ENCODE measurements around the gene FRMD4B. TPM values are rescaled to one million over a fixed set of nuclear protein-coding genes. Genes with fewer than 3 reads are reported as not detected.

Gene FRMD4B
- total RNA-seq, 4 donors from 2014 or later, result 34.9 to 70.0 (median 38.5) TPM

DNA sequence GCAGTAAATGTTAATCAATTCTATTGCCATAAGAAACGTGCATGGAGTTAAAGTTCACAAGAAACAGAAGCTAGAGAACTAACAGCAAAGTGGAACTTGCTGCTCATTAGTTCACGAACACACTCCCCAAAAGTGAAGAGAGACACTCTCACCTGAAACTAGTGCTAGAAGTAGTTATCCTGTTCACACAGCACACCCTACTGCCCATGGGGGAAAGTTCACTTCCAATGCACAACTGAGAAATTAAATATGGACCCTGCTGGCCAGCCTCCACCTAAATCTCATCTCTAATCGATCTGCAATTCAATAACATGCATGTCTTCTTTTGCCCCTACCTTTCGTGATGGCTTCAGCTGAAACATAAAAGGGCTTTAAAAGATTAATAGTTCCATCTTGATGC is 39.4 kb upstream of the FRMD4B start:
- TF ChIP-seq, protein P1, sequence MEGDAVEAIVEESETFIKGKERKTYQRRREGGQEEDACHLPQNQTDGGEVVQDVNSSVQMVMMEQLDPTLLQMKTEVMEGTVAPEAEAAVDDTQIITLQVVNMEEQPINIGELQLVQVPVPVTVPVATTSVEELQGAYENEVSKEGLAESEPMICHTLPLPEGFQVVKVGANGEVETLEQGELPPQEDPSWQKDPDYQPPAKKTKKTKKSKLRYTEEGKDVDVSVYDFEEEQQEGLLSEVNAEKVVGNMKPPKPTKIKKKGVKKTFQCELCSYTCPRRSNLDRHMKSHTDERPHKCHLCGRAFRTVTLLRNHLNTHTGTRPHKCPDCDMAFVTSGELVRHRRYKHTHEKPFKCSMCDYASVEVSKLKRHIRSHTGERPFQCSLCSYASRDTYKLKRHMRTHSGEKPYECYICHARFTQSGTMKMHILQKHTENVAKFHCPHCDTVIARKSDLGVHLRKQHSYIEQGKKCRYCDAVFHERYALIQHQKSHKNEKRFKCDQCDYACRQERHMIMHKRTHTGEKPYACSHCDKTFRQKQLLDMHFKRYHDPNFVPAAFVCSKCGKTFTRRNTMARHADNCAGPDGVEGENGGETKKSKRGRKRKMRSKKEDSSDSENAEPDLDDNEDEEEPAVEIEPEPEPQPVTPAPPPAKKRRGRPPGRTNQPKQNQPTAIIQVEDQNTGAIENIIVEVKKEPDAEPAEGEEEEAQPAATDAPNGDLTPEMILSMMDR (IDR thresholded peaks at IDR 0.05; ENCODE audit: low read depth), result no peak

DNA sequence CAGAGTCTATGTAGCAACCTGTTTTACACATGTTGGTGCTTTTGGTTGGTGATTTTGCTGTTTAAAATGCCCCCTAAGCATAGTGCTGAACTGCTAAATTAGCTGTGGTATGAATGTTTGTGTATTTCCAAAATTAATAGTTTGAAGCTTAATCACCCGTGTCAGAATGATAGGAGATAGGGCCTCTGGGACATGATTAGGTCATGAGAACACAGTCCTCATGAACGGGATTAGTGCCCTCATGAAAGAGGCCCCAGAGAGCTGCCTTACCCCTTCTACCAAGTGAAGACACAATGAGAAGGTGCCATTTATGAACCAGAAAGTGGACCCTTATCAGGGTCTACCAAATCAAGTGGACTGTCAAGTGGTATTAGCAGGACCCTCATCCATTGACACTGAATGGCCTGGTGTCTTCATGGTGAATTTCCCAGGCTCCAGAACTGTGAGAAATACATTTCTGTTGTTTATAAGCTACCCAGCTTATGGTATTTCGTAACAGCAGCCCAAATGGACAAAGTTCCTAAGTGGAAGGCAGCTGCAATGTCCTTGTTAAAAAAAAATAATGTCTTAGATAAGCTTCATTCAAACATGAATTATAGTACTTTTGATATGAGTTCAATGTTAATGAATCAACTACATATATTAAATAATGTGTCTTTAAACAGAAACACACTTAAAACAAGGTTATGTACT is 37.7 kb upstream of the FRMD4B start:
- TF ChIP-seq, protein P1 (IDR thresholded peaks at IDR 0.05; ENCODE audit: low read depth), result no peak

DNA sequence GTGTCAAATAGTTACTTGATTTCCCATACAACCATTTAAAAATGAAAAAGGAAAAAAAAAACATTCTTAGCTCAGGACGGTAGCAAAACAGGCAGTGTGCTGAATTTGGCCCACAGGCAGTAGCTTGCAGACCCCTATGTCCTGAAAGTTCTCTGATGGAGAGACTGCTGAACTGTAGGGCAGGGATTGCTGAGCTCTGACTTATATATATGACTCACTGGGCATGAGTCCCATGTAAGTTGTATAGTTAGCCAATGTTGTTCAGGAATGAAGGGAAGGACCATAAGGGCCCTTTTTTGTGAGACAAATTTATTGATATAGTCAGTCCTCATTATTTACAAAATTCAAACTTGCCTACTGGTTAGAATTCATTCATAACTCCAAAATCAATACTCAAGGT is 36.9 kb upstream of the FRMD4B start:
- TF ChIP-seq, protein P1 (IDR thresholded peaks at IDR 0.05; ENCODE audit: low read depth), result no peak

DNA sequence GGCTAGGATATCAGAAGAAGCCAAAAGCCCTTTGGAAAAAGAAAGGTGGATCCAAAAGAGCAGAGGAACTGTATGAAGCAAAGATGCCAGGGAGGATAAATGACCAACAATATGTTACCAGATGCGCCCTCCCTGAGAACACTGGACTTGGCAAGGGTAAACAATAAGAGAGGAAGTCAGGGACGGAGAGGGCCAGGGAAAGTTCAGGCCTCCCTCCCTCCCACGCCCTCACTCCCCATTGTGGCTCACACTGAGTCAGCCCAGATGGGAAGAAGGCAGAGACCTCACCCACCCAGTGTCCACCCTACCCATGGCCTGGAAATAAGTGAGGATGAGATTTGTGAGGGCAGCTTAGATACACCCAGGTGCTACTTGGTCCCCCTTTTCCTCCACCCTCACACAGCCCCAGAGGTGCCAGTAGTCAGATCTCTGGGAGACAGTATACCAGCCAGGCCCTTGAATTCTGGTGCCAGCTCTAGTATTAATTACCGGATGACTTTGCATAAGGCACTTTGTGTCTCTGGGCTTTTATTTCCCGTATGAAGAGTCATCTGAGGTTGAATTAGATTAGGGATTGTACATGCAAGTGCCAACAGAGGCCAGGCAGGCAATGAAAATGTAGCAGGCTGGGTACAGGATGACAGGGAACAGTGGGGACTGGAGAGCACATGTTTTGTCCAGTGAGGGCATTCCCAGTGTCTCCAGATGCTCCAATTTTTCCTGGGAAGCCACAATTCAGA is 35.1 kb upstream of the FRMD4B start:
- TF ChIP-seq, protein P1 (IDR thresholded peaks at IDR 0.05; ENCODE audit: low read depth), result no peak

DNA sequence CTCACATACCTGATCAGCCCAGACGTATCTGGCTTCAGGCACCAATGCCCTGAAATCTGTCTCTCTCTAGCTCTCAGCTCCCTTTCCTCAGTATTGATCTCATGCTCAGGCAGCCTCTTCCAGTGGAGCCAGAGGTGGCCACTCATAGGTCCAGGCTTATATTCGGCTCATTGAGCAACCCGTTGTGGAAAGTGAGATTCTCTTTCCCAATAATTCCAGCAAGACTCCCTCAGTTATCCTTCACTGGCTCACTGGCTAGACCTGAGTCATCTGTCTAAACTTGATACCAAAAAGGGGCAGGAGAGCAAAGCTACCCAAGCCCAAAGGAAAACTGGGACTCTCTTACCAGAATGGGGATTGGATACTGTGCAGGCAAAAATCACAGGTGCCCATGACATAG is 33.4 kb upstream of the FRMD4B start:
- TF ChIP-seq, protein P1 (IDR thresholded peaks at IDR 0.05; ENCODE audit: low read depth), result no peak

DNA sequence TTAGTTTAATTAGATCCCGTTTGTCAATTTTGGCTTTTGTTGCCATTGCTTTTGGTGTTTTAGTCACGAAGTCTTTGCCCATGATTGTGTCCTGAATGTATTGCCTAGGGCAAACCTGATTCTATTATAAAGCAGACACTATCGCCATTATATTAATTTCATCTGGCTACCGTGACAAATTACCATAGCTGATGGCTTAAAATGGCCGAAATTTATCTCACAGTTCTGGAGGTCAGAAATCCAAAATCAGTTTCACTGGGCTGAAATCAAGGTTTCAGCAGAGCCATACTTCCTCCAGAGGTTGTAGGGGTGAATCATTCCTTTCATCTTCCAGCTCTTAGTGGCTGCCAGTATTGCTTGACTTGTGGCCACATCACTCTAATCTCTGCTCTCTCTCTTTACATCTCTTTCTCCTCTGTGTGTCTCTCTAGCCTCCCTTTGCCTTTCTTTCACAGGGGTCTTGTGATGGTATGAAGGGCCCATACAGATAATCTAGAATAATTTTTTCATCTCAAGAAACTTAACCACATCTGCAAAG is 31.7 kb upstream of the FRMD4B start:
- TF ChIP-seq, protein P1 (IDR thresholded peaks at IDR 0.05; ENCODE audit: low read depth), result no peak

DNA sequence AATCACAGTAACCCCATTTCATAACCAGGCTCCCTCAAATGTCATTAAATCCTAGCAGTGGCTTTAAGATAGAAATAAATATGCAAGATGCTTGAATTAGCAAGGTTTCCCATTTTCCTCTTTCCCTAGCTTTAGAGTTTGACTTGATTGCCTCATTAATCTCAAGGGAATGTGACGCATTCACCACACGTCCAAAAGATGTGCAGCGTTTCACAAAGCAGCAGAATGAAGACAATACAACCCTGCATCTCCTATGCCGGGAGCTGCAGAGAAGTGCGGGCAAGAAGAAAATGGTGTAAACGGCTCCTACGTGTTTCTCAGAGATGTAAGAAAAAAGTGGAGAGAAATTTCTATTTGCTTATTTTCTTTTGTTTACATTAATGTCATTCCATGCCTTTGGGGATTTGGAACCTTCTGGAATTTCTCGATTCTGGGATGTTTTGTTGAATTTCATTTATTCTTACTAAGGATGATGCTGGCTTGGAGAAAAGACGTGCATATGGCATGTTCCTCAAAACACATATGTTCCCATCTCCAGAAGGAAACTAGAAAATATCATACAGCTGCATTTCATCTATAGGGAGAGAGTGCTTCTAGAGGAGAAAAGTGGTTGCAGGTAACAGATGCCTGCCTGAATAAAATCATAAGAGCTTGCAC is 27.8 kb upstream of the FRMD4B start:
- TF ChIP-seq, protein P1 (IDR thresholded peaks at IDR 0.05; ENCODE audit: low read depth), result no peak

All from subcutaneous adipose tissue (tissue), 4 donors.